GF-D8 (cell line): ENCODE data around the gene PLD3.

ENCODE experiments used
- DNase-seq: peaks from one replicate; lab custom pipeline; 2025; lab: John Stamatoyannopoulos, UW

PLD3 gene, protein sequence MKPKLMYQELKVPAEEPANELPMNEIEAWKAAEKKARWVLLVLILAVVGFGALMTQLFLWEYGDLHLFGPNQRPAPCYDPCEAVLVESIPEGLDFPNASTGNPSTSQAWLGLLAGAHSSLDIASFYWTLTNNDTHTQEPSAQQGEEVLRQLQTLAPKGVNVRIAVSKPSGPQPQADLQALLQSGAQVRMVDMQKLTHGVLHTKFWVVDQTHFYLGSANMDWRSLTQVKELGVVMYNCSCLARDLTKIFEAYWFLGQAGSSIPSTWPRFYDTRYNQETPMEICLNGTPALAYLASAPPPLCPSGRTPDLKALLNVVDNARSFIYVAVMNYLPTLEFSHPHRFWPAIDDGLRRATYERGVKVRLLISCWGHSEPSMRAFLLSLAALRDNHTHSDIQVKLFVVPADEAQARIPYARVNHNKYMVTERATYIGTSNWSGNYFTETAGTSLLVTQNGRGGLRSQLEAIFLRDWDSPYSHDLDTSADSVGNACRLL

DNA sequence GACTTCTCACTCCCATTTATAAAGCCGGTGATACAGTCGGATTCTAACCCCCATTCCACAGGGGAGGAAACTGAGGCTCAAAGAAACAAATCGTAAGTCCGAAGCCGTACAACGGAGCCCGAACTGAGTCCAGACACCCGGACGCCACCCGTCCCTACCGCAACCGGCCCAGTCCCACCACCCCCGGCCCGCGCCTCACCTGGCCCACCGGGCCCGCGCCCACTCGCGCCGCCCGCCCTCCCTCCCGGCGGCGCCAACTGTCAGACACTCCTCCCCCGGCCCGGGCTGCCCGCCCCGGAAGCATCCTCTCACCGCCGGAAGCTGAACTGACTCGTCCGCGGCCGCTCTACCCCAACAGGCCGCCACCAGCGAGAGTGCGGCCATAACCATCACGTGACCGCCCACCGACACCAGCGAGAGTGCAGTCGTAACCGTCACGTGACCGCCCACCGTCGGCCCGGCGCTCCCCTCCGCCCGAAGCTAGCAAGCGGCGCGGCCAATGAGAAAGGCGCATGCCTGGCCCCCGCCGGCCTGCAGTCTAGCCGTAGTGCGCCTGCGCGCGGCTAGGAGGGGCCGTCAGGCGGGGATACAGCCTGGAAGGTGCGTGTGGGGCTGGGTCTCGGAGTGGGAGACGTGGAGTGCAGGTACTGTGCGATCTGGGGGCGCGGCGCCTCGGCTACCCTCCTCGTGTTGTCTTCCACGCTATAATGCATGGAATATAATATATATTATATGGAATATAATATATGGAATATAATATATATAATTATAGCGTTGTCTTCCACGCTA is at the start of gene PLD3, which contains the start of gene C19orf47:
PLD3 (plus strand) TSS at position 571 of the 789 bp plus-strand sequence. CDS start 17,789 bp downstream, outside the sequence.
C19orf47 (minus strand) TSS at position 273 of the 789 bp plus-strand sequence. CDS start 6,540 bp downstream, outside the sequence.
- DNase-seq = peak; percentile 98

DNA sequence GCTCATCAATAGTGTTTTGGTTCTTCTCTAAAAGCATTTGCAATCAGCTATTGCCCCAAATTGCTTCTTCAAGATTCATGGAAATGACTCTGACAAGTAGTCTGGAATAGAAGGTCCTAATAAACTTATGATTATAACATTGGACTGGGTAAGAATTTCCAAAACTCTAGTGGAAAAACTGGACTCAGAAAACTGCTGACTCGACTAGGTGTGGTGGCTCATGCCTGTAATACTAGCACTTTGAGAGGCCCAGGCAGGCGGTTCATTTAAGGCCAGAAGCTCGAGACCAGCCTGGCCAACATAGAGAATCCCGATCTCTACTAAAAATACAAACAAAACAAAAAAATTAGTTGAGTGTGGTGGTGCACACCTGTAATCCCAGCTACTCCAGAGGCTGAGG is 47.8 kb upstream of the PLD3 start:
- DNase-seq = no peak

DNA sequence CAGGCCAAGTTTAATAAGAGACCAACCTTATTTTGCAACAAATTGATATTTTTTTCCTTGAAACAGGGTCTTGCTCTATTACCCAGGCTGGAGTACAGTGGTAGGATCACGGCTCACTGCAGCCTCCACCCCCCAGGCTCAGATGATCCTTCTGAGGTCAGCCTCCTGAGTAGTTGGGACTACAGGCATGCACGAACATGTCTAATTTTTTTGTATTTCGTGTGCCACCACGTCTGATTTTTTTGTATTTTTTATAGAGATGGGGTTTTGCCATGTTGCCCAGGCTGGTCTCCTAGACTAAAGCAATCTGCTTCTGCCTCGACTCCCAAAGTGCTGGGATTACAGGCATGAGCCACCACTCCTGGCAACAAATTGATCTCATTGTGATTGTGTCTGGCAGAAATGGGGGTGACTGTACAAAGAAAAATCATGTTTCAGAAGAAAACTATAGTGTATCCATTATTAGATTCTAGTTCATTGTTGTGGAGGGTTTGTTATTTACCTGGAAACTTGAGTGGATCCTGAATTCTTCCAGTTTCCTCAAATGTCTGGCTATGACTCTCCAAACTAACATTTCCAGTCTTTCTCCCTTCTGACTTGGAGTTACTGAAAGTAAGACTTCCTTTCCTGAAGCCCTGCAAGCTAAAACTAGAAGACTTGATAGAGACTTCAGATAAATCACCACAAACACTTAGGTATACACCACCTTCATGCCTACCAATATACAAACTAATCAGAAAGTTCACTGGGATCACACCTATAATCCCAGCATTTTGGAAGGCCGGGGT is 46.1 kb upstream of the PLD3 start:
- no peak for DNase-seq

DNA sequence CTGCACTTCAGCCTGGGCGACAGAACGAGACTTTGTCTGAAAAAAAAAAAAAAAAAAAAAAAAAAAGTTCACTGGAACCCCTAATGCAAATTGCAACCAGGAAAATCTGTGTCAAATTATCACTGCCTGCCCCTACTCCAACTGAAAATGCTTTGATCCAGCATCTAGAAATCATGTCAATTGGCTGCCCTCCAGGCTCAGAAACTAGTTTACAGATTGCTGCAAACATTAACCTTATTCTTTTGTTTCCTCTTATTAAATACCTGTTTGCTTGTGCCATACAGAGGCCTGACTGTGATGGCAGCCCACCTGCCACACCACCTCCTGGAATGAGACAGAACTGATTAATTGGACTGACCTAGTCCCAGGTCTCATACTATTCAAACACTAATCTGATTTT is 44.7 kb upstream of the PLD3 start:
- no peak for DNase-seq

DNA sequence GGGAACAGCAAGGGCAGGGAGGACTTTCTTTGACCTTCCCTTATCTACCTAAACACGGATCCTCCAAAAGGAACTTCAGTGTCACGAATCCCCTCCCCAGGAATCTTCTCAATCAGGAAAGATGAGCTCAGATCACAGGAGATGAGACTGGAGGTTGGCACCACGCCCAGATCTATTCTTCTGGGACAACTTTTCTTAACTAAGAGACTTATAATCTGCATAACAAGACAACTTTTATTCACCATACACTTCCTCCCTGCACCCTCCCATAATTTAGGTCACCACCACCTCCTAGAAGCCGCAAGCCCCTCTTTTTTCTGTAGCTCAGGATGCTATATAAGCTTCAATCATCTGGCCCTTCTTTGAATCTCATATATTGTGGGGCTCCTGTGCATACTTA is 44.2 kb upstream of the PLD3 start:
- no peak for DNase-seq

DNA sequence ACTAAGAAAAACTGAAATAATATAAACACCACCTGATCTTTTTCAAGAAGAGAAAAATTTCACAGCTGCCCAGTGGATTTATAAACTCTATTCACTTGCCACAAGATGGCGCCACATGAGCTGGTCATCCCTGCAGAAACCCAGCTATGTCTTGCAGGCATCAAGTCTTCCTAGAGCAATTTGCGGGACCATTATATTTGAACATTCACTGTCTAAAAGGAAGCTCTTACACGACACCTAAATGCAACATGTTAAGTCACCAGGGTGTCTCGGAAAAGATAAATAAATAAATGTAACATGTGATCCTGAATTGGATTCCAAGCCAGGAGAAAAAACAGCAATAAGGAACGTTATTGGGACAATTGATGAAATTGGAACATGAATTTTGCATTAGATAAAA is 43.1 kb upstream of the PLD3 start:
- DNase-seq = peak; percentile 64

DNA sequence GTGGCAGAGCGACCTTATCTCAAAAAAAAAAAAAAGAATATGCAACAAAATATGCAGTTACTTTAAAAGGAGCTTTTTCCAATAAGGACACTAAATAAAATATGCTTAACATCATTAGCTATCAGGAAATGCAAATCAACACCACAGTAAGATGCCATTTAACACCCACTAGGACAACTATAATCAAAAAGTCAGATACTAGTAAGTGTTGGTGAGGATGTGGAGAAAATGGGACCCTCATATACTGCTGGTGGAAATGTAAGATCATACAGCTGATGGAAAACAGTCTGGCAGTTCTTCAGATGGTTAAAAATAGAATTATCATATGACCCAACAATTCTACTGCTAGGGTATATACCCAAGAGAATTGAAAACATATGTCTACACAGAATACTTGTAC is 38.8 kb upstream of the PLD3 start:
- DNase-seq = no peak

DNA sequence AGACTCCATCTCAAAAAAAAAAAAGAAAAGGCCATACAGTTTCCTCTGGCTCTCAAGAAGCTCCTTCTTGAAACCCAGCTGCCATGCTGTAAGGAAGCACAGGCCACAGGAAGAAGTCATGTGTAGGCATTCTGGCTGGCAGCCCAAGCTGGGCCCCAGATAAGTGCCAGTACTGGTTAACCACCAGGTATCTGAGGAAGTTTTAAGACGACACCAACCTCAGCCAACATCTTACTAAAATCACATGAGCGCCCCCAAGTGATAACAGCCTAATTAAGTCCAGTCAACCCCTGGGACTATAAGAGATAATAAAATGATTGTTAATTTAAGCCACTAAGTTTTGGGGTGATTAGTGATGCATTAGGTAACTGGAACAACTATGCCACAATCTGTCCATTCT is 36.0 kb upstream of the PLD3 start:
- peak; percentile 23 for DNase-seq

DNA sequence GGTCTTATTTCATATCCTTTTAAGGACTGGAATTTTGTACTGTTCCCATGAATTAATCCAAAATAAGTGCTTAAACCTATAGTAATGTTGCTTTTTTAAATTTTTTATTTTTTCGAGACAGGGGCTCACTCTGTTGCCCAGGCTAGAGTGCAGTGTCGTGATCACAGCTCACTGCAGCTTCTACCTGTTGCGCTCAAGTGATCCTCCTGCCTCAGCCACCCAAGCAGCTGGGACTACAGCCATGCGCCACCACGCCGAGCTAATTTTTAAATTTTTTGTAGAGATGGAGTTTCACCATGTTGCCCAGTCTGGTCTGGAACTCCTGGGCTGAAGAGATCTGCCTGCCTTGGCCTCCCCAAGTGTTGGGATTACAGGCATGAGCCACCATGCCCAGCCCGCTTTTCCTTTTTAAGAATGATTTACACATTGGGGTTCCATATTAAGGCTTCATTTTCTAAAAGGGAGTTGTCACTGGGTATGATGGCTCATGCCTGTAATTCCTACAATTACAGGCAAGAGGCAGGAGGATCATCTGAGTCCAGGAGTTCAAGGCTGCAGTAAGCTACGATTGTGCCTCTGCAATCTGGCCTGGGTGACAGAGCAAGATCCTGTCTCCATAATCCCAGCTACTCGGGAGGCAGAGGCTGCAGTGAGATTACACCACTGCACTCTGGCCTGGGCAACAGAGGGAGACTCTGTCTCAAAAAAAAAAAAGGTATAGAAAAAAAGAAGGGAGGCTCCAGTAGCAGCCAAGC is 35.1 kb upstream of the PLD3 start:
- no peak for DNase-seq

DNA sequence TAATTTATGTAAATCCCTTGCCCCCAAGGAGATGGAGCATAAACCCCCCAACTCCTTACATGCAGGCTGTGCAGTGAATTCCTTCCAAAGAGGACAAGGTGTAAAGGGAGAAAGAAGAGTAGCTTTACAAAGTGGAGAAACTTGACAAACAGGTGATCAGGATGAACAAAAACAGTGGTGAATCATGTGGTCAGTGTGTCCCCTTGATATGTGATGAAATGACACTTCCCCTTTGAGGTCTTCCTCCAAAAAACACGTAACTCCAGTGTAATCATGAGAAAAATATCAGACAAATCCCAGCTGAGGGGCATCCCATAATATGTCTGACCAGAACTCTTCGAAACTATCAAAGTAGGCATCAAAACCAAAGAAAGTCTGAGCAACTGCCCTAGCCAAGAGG is 33.8 kb upstream of the PLD3 start:
- no peak for DNase-seq

DNA sequence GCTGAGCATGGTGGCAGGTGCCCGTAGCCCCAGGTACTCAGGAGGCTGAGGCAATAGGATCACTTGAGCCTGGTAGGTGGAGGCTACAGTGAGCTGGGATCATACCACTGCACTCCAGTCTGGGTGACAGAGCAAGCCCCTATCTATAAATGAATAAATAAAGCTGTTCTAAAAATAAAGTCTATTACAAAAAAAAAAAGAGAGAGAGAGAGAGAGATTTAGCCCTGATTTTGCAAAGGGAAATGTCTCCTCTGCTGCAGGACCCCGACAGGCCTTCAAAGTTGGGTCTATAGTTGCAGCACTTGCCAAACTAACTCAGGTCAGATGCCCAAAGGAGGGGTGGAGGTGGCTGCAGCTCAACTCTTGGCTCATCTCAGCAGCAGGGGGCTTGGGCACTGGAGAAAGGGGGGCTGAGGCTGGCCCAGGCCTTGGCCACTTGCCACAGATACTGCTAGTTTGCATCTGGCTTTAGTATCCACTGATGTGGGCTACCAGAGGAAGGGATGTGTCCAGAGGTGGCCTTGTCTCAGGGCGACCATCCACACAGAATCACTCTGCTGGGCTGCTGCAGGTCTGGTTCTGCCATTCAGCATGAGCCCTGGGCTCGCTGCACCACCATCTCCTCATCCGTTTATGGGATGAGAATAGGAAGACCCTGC is 32.6 kb upstream of the PLD3 start:
- no peak for DNase-seq

DNA sequence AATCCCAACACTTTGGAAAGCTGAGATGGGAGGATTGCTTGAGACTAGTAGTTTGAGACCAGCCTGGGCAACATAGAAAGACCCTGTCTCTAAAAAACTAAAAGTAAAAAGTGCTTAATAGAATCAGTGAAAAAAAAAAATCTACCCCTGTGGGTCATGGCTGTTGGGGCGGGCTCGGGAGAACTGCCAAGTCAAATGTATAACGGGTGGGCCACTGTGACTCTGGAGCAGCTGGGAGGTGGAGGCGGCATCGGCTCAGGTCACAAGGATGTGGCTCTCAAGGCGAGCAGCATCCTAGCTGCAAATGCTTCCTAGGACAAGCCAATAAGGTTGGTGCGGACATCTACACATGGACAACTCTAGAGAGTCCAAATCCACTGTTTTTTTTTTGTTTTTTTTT is 31.2 kb upstream of the PLD3 start:
- no peak for DNase-seq

DNA sequence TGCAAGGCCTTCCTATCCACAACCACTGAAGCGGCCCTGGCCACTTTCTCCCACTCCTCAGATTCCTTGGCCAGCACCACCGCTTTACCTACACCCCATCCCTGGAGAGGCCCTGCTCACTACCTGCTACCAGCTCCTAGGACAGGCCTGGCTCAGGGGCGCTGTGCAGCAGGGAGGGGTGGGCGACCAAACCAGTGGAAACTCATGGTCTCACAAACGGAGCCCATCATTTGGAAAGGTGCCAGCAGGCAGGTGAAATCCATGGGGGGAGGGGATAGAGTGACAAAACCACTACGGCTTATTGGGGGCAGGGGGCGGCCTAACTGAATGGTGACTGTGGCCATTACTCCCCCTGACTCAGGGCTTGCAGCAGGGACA is 27.9 kb upstream of the PLD3 start:
- no peak for DNase-seq

DNA sequence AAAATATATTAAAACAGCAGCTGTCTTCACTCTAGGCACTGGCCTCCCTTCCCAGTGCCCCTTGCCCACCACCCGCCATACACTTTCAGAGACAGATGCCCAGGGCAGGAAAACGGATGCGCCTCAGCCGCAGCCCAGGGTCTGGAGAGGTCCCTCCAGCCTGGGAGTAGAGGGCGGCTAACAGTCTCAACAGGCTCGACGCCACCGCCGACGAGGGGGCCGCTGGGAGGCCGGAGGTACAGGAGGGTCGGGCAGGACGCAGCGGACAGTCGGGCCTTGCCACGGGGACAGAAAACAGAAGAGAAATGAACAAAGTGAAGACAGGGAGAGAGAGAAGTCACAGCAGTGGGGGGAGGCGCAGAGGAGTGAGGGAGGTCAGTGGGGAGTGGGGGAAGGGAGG is 27.4 kb upstream of the PLD3 start:
- no peak for DNase-seq

DNA sequence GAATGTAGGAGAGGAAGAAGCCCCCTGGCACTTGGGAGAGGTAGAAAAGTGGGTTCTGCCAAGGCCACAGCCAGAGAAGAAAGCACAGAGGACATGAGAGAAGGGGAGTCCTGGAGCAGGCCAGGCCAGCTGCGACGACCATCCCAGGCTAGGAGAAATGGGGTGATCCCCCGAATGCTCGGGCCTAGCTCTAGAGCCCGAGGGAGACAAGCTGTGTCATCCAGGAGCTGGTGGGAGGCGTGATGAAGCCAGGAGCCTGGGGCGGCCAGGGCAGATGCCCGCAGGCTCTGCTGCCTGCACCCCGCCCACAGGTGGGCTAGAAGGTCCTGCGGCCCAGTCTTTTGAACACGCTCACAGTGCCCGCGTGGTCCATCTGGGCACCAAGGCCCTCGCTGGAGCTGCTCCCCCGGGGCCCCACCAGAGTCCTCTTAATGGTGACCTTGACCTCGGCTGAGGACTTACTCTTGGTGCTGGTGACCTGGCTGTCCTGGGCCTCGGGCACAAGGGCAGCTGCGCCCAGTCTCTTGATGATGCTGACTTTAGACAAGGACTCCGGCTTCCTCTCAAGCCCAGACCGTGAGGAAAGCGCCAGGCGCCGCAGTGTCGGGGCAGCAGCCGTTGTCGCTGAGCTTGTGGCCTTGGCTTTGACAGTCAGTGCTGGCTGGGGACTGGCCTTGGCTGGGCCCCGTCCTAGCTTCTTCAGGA is 26.8 kb upstream of the PLD3 start:
- no peak for DNase-seq

DNA sequence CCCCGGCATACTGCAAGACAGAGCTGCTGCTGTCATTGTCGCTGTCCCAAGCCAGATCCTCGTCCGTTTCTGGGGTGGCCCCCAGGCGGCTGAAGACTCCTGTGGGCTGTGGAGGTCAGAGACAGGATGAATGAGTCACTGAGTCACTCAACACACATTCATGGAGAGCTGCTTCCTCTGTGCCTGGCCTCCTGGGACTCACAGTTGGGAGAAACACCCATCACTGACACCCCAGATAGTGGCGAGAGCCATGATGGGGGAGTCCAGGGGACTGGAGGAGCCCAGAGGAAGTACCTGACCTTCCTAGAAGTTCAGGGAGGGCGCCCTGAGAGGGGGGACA is 26.3 kb upstream of the PLD3 start:
- no peak for DNase-seq

DNA sequence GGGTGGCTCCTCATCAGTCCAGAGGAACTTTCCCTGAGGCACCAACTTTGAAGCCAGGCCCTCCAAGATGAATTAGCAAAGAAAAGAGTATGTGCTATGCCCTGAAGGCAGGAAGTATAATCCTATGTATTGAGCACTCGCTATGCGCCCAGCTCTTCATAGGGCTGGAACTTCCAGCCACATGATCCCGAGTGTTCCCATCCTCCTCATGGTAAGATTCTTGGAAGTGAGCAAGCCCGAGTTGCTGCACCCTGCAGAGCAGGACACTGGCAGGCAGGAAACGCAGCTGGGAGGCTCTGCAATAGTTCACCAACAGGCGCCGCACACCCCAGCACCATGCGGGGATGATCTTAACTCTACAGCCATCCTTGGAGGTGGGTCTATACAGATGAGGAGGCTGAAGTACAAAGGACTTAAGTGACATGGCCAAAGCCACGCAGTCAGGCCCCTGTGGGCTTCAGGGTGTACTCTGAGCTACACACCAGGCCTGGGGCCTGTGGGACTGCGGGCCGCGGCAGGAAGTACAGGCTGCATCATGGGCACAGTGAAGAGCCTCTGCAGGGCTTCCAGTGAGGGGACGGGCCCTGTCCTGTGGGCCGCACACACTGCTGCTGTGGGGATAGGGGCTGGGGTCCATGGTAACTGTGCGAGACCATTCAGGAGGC is 25.4 kb upstream of the PLD3 start:
- no peak for DNase-seq

DNA sequence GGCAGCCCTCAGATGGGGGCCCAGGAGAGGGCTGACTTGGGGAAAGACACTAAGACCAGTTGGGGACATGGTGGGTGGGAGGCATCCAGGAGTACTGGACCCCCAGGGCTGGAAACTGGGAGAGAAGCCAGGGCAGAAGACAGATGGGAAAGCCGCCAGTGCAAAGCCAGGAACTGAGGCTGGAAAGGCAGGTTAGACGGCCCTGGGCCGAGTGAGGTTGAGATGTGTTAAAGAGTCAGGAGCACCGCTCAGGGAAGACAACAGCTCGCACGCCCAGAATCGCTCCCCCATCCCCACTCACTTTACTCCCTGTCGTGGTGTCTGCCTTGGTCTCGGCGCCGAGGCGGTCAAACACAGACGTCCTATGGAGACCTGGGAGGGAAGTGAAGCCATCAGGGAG is 24.8 kb upstream of the PLD3 start:
- DNase-seq = no peak

DNA sequence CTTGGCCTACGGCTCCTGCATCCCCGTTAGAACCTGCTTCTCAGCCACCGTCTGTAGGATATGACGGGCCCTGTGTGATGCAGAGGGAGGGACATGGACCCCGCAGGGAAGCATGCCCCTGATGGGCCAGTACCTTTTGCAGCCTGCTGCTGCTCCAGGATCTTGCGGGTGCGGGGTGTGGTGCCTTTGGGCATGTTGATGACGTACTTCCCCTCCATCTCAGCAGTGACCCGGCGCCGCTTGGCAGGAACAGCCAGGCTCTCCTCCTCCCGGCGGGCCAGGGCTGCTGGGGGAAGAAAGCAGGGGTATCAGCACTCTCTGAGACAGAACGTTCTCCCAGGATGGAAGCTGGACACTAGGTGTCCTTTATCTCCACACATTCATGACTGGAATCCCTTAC is 22.3 kb upstream of the PLD3 start:
- no peak for DNase-seq

DNA sequence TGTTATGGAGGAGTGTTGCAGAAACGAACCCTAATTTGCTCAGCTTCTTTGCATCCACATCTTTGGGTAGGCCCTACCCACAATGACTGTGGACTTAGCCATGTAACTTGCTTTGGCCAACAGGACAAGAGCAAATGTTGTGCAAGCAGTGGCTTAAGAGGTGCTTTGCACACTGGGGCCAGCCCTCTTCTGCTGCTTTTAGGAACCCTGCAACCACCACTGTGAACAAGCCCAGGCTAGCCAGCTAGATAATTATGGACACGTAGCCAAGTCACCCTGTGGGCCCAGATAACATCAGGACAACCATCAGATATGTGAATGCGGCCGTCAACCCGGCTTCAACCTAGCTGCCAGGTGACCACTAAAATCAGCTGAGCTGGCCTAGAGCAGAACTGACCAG is 17.4 kb upstream of the PLD3 start:
- no peak for DNase-seq
